Measurements from ENCODE around the gene CRBN.
A peak's percentile ranks its signal among the peaks of the same experiment; 100 is the strongest.

CRBN gene

DNA sequence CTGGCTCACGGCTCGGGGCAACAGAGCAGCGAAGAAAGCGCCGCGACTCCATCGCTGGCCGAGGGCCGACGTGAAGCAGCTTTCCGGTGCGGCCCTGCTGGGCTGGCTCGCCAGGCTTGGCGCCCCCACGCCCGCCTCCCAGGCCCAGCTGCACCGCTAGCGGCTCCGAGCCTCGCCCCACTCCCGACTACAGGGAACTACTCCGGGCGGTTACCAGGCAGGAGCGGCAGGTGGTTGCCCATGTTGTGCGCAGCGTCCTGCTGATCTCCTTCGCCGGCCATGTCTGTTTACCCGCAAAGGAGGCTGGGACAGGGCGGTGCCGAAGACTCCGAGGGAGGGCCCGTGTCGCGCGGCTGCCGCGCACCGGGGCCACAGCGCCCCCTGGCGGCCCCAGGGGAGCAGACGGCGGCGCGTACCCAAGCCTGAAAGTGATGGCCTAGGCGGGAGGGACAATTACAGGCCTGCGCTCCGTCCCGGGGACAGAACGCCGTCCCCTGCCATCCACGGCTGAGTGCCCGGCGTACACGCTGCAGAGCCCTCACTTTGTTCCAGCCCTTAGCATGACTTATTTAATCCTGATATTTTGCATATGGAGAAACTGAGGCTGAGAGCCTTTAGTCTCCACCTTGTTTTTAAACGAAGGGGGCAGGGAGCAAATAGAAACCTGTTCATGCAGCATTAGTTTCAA is at the start of gene CRBN:
TSS of gene CRBN (minus strand) at position 285 of the 688 bp plus-strand sequence. CDS start at position 281, 4 bp downstream.
- DNase-seq (ENCODE audit: low read depth, low spot score): peak; percentile 84
- TF ChIP-seq, protein P1, sequence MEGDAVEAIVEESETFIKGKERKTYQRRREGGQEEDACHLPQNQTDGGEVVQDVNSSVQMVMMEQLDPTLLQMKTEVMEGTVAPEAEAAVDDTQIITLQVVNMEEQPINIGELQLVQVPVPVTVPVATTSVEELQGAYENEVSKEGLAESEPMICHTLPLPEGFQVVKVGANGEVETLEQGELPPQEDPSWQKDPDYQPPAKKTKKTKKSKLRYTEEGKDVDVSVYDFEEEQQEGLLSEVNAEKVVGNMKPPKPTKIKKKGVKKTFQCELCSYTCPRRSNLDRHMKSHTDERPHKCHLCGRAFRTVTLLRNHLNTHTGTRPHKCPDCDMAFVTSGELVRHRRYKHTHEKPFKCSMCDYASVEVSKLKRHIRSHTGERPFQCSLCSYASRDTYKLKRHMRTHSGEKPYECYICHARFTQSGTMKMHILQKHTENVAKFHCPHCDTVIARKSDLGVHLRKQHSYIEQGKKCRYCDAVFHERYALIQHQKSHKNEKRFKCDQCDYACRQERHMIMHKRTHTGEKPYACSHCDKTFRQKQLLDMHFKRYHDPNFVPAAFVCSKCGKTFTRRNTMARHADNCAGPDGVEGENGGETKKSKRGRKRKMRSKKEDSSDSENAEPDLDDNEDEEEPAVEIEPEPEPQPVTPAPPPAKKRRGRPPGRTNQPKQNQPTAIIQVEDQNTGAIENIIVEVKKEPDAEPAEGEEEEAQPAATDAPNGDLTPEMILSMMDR (IDR thresholded peaks at IDR 0.05; ENCODE audit: low read depth, low read length): peak; percentile 91
- peak within 1 kb of the TSS; percentile 98 for H3K4me3 ChIP-seq (ENCODE audit: low read depth, low read length)
- in situ Hi-C loops (cut with HindIII; ENCODE audit: low sequenced_read_pairs): no loop called here

DNA sequence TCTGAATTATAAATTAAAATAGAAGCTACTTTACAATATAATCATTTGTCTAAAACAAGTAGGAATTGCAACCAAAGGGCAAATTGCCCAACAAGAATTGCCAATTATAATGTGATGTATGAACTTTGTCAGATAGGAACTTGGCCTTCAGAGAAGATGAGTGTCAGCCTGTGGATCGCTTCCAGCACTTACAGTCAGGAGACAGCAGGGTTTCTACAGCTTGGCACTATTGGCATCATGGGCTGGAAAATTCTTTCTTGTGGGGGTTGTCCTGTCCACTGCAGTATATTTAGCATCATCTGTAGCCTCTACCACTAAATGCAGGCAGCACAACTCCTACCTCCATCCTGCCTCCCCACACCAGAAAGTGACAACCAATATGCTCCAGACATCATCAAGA is 48.1 kb upstream of the CRBN start:
- TF ChIP-seq, protein P1 (IDR thresholded peaks at IDR 0.05; ENCODE audit: low read depth, low read length): no peak
- DNase-seq (ENCODE audit: low read depth, low spot score): no peak
- H3K4me3 ChIP-seq (ENCODE audit: low read depth, low read length): no peak overlapping the region
- in situ Hi-C loops (cut with HindIII; ENCODE audit: low sequenced_read_pairs): no loop called here

GRCh38 chr3:3221528-3221927 is 42.0 kb upstream of the CRBN start:
- no peak for DNase-seq (ENCODE audit: low read depth, low spot score)
- TF ChIP-seq, protein P1 (IDR thresholded peaks at IDR 0.05; ENCODE audit: low read depth, low read length): no peak
- in situ Hi-C loops (cut with HindIII; ENCODE audit: low sequenced_read_pairs): no loop called here
- no peak overlapping the region for H3K4me3 ChIP-seq (ENCODE audit: low read depth, low read length)

DNA sequence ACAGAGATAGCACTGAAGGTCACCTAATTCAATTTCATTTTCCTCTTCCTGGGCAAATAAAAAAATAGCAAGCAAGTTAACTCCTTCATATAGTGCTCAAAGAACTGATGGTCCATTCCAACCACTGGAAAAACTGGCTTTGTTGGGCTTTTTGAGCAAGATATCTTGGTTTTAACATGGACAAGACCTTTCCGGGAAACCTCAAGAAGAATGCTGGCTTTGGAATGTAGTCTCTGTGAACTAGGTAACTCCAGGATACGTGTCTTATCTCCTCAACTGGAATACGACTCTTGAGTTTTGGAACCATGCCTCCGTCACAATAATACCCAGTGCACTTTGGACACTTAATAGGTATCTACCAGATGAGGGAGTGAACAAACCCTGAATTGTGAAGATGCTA is 36.9 kb upstream of the CRBN start:
- H3K4me3 ChIP-seq (ENCODE audit: low read depth, low read length): no peak overlapping the region
- TF ChIP-seq, protein P1 (IDR thresholded peaks at IDR 0.05; ENCODE audit: low read depth, low read length): no peak
- in situ Hi-C loops (cut with HindIII; ENCODE audit: low sequenced_read_pairs): no loop called here
- DNase-seq (ENCODE audit: low read depth, low spot score): no peak

DNA sequence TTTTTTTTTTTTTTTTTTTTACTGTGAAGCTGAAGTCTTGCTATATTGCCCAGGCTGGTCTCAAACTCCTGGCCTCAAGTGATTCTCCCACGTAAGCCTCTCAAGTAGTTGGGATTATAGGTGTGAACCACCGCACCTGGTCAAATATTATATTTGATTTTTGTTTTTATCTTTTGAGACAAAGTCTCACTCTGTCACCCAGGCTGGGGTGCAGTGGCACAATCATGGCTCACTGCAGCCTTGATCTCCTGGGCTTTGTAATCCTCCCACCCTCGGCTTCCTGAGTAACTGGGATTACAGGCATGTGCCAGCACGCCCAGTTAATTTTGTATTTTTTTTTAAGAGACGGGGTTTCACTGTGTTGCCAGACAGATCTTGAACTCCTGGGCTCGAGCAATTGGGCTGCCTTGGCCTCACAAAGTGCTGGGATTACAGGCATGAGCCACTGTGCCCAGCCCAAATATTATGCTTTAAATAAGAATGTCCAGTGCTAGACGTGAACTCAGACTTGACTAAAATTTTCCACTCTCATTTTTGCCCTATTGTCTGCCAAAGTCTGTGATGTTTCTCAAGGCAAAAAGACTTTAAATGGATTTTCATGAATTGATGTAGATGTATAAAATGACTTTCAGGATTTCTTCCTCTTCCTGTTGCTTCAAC is 33.4 kb upstream of the CRBN start:
- in situ Hi-C loops (cut with HindIII; ENCODE audit: low sequenced_read_pairs): no loop called here
- no peak for DNase-seq (ENCODE audit: low read depth, low spot score)
- TF ChIP-seq, protein P1 (IDR thresholded peaks at IDR 0.05; ENCODE audit: low read depth, low read length): no peak
- no peak overlapping the region for H3K4me3 ChIP-seq (ENCODE audit: low read depth, low read length)

- no peak for DNase-seq (ENCODE audit: low read depth, low spot score)
- in situ Hi-C loops (cut with HindIII; ENCODE audit: low sequenced_read_pairs): no loop called here
- no peak overlapping the region for H3K4me3 ChIP-seq (ENCODE audit: low read depth, low read length)
- TF ChIP-seq, protein P1 (IDR thresholded peaks at IDR 0.05; ENCODE audit: low read depth, low read length): no peak
Measured at GRCh38 chr3:3209714-3210113, 30.2 kb upstream of the CRBN start.

Measured in astrocyte of the spinal cord (primary cell).